ENCODE data around the gene MARCHF2.
A peak's percentile ranks its signal among the peaks of the same experiment; 100 is the strongest.
"Not testable (repeated sequence)": the region's sequence is repeated elsewhere in the genome, so short reads cannot be mapped to it uniquely, and the experiment has no call there.

Gene MARCHF2

DNA sequence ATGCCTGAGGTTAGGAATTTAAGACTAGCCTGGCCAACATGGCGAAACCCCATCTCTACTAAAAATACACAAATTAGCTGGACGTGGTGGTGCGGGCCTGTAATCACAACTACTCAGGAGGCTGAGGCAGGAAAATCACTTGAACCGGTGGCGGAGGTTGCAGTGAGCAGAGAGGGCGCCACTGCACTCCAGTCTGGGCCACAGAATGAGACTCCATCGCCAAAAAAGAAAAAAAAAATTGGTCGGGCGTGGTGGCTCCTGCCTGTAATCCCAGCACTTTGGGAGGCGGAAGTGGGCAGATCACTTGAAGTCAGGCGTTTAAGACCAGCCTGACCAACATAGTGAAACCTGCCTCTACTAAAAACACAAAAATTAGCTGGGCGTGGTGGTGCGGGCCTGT, 2.4 kb upstream of the MARCHF2 start:
- not testable (repeated sequence) for DNase-seq

DNA sequence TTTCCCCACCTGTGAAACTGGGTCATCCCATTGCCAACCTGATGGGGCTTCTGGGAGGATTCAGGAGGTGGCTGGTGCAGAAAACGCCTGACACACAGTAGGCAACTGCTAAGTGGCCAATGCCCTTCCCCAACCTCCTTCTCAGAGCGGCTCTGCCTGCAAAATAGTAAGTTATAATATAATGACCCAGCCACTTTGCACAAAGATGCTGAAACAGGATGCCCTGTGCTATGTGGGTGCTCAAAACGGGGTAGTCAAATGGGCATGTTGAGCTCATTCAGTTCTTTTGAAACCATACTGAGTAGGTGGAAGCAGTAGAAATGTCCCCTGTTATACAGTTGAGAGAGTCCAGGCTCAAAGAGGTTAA, 507 bp downstream of the MARCHF2 start:
- peak in 1 of 6 experiments; percentile 28 for DNase-seq

DNA sequence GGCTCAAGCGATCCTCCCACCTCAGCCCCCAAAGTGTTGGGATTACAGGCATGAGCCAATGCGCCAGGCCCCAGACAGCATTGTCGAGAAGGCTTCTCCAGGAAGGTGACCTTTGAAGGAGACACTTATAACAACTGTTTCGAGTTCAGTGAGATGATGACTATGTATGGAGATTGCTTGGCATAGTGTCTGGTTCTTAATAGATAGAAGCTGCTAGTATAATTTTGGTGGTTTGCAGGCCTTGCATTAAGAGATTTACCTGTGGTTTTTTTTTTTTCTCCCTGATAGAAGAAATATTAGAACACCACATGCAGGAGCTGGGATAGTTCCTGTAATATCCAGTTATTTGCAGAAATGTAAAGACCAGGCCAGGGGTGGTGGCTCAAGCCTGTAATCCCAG, 3.7 kb downstream of the MARCHF2 start:
- DNase-seq = no peak

DNA sequence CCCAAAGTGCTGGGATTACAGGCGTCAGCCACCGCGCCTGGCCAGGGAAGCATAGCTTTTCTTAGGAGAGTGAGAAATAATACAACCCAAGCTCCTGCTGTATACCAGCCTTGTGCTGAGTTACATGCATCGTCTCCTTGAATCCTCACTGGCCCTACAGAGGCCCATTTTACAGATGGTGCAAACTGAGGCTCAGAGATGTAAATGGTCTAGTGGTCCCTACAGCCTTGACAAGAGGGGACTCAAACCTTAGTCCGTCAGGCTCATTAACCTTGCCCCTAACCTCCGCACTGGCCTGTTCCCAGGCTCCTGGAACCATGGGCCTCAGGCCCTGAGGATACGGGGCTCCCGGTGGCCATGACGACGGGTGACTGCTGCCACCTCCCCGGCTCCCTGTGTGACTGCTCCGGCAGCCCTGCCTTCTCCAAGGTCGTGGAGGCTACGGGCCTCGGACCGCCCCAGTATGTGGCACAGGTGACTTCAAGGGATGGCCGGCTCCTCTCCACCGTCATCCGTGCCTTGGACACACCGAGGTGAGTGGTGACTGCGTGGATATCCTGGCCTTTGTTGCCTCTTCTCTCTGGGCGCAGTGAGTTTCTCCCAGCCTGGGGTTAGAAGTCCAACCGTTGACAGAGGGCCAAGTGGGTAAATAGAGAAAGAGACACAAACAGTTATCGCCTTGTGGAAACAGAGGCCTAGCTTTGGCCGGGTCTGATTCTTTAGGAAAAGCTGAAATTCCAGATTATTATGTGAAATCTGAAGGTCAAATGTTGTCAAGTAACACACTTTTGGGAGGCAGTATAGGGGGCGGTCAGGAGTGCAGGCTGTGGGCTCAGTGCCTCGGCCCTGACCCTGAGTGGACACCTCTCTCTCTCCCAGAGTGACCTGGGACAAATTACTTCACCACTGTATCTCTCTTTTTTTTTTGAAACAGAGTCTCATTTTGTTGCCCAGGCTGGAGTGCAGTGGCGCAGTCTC, 8.7 kb downstream of the MARCHF2 start:
- DNase-seq = no peak

GRCh38 chr19:8423817-8424223, 10.7 kb downstream of the MARCHF2 start:
- no peak for DNase-seq

DNA sequence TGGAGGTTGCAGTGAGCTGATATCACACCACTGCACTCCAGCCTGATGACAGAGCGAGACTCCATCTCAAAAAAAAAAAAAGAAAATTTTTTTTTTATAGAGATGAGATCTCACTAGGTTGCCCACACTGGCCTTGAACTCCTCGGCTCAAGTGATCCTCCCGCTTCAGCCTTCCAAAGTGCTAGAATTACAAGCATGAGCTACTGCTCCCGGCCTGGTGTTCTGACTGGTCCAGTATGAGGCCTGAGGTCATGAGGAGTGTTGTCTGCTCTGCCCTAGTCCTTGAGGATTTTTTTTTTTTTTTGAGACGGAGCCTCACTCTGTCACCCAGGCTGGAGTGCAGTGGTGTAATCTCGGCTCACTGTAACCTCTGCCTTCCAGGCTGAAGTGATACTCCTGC, 12.2 kb downstream of the MARCHF2 start:
- DNase-seq = not testable (repeated sequence)

DNA sequence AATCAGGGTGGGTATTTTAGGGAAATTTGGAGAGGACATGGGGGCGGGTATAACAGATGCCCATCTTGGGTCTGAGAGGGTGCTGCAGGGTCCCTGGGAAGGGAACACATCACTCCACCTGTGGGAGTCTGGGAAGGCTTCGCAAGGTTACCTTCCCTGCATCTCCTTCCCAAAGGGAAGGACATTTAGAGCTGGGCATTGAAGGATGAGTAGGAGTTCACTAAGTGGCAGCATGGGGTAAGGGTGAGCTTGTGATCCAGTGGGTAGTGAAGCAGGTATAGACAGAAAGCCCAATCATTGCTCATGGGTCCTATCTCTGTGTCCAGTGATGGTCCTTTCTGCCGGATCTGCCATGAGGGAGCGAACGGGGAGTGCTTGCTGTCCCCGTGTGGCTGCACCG, 13.2 kb downstream of the MARCHF2 start:
- DNase-seq = no peak

GRCh38 chr19:8429044-8429443, 15.9 kb downstream of the MARCHF2 start:
- no peak for DNase-seq

DNA sequence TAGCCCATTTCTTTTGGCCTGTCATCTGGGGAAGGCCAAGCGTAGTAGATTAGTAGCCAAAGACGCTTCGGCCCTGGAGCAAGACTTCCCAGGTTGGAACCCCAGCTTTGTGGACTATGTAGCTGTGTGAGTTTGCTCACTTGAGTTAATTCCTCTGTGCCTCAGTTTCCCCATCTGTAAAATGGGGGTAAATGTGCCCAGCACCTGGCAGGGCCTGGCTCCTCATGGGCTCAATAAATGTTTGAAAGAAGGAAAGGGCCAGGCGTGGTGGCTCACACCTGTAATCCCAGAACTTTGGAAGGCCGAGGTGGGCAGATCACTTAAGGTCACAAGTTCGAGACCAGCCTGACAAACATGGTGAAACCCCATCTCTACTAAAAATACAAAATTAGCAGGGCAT, 16.7 kb downstream of the MARCHF2 start:
- DNase-seq = no peak

DNA sequence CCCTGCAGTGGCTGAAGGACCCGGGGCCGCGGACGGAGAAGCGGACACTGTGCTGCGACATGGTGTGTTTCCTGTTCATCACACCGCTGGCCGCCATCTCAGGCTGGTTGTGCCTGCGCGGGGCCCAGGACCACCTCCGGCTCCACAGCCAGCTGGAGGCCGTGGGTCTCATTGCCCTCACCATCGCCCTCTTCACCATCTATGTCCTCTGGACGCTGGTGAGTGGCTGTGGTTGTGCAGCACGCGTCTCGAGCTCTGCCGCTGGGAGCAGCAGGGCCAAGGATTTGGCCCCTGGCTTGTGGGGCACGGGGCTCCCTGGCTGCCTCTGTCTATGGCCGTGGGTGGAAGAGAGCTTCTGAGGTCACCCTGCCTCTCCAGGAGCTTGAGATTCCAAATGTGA, 17.5 kb downstream of the MARCHF2 start:
- DNase-seq = no peak

DNA sequence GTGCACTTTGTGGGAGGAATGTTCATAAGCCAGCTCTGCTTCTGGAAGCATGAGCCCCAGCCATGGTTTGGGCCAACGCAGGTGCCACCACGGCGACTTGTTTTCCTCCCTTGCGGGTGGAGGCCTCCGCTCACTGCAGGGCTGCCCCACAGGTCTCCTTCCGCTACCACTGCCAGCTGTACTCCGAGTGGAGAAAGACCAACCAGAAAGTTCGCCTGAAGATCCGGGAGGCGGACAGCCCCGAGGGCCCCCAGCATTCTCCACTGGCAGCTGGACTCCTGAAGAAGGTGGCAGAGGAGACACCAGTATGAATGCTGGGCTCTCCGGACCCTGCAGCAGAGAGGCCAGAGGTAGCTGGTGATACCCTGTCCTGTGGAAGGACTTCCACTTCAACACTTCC, 25.1 kb downstream of the MARCHF2 start:
- DNase-seq = no peak

- no peak for DNase-seq
Measured at GRCh38 chr19:8441725-8442544, 28.8 kb downstream of the MARCHF2 start.

DNA sequence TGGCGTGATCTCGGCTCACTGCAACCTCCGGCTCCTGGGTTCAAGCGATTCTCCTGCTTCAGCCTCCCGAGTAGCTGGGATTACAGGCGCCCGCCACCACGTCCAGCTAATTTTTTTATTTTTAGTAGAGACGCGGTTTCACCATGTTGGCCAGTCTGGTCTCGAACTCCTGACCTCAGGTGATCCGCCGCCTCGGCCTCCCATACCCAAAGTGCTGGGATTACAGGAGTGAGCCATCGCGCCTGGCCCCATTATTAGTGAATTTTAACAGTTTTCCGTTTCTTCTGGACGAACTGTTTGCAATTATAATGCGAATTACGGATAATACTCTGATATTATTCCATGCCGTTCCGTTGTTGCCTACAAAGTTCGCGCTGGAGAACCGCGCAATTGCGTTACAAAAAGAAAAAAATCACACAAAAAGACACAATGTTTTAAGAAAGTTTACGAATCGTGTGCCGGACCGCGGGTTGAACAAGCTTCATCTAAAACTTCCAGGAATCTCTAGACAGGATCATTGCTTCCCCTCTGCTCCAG, 31.1 kb downstream of the MARCHF2 start:
- DNase-seq = not testable (repeated sequence)

- DNase-seq = peak; percentile 98 to 100 (median 99)
Measured at GRCh38 chr19:8444677-8445487, 31.8 kb downstream of the MARCHF2 start, which contains the start of gene HNRNPM. HNRNPM (plus strand) TSS chr19:8444975; CDS start chr19:8444999, 24 bp downstream.

- peak in 5 of 6 experiments; percentile 24 to 57 (median 48) for DNase-seq
Measured at GRCh38 chr19:8445488-8446001, 32.4 kb downstream of the MARCHF2 start.

DNA sequence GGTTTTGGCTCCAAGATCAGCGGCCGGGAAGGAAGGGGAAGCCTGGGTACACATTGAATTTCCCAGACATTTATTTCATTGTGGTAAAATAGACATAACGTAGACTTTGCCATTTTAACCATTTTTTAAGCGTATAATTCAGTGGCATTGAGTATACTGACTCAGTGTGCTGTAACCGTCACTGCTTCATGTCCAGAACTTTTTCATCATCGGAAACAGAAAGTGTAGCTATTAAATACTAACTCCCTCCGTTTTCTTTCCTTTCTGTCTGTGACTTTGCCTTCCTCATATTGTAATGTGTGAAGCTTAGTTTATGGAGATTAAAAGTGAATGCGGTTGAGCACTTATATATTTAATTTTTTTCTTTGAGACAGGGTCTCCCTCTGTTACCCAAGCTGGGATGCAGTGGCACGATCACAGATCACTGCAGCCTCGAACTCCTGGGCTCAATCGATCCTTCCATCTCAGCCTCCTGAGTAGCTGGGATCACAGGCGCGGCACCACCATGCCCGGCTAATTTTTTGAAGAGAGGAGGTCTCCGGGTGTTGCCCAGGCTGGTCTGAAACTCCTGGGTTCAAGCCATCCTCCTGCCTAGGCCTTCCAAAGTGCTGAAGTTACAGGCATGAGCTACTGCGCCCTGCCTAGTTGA, 33.1 kb downstream of the MARCHF2 start:
- DNase-seq = no peak

DNA sequence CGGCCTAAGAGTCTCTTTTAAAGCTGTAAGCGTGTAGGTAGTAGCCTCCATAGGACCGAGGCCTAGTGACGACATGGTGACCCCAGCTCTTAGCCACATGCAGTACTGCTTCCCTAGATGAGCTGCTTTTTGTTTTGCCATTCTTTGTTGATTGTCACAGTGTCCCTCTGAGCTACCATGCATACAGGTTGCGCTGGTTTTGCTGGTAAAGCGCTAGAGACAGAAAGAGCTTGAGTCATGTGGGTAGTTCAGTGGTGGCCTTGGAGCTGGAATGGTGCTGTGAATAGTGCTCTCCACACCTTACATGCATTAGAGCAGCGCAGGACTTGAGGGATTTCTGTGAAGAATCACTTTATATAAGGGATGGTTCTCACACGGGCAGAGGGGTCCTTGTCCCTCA, 36.7 kb downstream of the MARCHF2 start:
- DNase-seq = no peak

DNA sequence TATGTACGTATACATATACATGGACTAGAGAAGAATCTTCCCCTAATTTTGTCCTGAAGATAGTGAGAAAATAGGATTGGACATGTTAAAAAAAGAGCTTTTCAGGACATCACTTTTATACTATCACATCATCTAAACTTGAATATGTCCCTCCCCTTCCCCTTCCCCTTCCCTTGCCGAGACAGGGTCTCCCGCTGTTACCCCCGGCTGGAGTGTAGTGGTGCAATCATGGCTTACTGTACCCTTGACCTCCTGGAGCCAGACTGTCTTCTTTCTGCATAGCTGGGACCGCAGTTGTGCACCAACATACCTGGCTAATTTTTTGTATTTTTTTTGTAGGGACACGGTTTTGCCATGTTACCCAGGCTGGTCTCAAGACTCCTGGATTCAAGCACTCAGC, 38.3 kb downstream of the MARCHF2 start:
- DNase-seq = no peak

DNA sequence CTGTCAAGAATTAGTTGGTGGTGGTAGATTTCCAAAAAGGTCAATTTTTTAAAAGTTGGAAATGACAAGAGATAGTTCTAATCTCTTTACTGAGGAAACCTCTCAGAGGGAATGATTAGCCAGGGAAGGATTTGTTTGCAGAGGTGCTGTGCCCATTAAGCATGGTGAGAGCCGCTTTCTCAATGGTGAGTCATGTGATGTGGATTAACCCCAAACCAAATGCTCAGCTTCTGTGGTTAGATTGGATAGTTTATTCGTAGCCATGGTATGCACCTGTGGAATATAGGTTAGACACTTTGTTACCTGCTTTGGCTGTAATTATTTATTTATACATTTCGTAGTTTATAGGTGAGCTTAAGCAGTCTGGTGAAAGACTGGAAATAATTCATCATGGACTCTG, 38.8 kb downstream of the MARCHF2 start:
- no peak for DNase-seq

- DNase-seq = no peak
Measured at GRCh38 chr19:8452446-8453123, 39.5 kb downstream of the MARCHF2 start.

- no peak for DNase-seq
Measured at GRCh38 chr19:8453616-8454015, 40.5 kb downstream of the MARCHF2 start.
